NCI-H524 (cell line): ENCODE measurements around the gene PGAP6.
"Not testable (repeated sequence)": the region's sequence is repeated elsewhere in the genome, so short reads cannot be mapped to it uniquely, and the experiment has no call there.

Experiments used
- DNase-seq, 2 experiments: peaks; one replicate each; lab custom pipeline; 2025; lab: John Stamatoyannopoulos, UW

Gene PGAP6

DNA sequence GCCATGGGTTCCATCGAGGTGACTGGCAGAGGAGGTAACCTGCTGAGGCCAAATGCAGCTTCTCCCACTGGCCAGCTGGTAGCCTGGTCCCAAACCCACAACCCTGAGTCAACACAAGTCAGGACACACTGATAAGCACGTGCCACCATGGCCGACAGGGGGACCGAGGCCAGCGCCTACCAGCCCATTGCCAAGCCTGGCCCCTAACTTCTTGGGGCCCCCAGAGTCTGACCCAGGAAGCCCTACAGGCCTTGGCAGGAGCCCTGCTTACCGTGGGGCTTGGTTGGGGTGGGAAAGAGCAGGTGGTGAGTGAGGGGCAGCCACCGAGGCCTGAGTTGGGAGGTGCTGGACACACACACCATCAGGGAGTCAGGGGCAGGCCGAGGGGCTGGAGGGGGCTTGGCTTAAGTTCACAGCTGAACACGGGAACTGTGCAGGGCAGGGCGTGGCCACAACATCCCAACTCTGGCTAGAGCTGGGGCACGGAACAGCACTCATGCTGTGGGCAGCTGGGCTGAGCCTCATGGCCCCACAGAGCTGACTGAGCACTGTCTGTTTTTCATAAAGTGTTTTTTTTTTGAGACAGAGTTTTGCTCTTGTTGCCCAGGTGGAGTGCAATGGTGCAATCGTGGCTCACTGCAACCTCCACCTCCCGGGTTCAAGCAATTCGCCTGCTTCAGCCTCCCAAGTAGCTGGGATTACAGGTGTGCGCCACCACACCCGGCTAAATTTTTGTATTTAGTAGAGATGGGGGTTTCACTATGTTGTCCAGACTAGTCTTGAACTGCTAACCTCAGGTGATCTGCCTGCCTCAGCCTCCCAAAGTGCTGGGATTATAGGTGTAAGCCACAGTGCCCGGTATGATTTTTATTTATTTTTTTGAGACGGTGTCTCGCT lies 16.9 kb downstream of the PGAP6 start:
- no peak for DNase-seq

DNA sequence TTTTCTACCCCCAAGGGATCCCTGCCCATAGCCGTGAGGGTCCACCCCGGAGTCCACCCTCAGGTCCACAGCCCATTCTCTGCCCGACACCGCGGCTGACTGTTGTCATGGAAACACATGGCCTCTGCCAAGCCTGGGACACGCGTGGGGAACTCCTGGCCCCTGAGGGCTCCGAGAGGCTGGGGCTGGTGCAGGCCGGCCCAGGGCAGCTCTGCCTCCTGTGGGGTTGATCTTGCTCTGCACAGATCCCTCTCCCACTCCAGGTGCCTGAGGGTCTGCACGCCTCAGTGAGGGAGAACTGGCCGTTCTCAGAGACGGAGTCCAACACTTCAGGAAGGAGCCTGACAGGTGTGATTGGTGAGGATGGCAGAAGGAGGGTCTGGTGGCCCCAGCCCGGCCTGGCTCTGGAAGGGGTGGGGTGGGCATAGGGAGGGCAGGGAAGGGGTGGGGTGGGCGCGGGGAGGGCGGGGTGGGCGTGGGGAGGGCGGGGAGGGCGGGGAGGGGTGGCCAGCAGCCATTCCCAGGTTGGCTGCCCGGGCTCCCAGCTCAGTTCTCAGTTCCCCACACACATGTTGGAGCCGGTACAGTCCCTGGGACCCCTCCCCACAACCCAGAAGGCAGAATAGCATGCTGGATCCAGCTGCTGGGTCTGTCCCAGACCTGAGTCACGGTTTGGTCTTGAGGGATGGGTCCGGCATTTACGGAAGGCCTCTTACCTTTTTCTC lies 17.9 kb downstream of the PGAP6 start:
- DNase-seq = no peak

DNA sequence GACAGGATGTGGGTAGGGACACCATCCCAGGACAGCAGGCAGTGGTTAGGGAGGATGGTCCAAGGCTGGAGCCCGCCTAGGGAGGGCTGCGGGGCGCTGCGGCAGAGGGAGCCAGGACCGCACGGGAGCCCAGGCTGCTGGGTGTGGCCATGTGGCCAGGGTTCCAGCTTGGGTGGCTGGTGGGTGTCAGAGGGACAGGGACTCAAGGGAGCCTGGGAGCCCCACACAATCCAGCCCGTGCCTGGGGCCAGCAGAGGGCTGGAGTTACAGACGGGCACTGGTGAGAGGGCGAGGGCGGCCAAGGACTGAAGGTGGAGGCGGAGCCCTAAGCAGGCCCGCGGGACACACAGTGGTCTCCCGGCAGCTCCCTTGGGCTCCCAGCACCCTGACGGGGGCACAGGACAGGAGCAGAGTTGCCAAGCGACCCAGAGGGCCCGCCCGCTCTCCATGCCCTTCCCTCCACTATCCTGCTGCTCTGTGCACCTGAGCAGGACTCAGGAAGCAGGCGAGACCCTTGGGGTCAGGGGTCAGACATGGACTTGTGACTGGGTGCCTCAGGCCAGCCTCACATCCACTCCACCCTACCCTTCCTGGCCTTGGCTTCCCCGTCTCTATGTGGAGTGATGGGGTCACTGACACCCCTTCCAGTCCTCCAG lies 18.5 kb downstream of the PGAP6 start:
- no peak for DNase-seq

DNA sequence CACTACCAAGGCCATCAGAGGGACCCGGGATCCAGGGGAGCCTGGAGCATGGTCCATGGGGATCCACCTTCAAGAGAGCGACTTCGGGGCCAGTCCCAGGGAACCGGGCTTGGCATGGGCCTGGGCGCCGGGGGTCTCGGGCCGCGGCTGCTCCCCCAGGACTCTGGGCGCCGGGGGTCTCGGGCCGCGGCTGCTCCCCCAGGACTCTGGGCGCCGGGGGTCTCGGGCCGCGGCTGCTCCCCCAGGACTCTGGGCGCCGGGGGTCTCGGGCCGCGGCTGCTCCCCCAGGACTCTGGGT lies 19.1 kb downstream of the PGAP6 start:
- not testable (repeated sequence) for DNase-seq

DNA sequence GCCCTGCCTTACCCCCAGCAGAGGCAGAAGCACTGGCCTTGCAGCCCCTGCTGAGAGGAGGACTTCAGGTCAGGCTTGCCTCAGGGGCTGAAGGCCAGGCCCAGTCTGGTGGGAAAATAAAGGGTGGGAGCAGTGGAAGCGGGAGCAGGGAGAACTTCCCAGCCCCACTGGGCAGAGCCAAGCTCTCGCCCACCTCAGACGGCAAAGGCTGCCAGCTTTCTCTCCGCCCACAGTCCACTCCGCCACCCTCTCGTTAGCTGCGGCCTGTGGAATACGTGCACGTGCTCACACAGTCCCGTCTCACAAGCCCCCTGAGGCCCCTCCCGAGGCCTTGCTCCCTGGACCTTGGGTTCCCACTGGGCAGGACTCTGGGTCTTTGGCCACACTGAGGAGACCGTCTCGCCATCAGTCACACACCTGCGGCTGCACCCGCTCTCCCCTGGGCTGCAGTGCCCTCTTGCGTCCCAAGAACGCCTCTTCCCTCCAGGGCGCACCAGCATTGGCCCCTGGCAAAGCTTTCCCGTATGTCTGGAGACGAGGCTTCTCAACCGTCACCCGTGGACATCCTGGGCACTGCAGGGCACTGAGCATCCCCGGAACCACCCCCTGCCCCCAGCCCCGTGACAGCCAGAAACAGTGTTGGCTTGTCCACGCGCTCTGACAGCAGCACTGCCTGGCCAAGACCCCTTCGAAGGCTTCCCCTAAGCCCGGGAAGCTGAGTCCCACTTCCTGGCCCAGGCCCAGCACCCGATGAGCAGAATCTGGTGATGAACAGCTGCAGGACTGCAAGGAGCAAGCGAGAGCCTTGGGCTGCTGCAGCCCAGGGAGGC lies 19.7 kb downstream of the PGAP6 start:
- DNase-seq = peak; percentile 81 to 89

DNA sequence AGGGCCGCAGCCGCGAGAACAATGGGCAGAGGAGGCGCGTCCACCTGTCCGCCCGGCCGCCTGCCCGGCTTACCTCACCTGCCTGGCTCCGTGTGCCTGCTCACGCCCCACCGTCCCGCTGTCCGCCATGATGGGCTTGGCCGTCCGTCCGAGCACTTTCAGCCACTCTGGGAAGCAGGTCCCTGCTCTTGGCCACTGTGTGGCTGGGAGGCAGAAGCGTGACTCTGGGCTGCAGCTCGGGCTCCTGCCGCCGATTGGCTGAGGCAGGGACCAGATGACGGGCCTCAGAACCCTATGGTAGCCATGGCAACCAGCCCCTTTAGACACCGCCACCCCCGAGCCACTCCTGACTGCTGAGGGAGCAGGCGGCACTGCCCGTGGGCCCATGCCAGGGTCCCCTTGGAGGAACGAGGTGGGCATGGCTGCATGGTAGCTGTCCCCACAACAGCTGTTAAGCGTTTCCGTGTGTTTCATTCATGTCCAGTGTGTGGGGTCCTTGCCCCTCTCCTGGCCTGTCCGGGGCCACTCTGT lies 20.4 kb downstream of the PGAP6 start:
- peak; percentile 66 to 77 for DNase-seq

DNA sequence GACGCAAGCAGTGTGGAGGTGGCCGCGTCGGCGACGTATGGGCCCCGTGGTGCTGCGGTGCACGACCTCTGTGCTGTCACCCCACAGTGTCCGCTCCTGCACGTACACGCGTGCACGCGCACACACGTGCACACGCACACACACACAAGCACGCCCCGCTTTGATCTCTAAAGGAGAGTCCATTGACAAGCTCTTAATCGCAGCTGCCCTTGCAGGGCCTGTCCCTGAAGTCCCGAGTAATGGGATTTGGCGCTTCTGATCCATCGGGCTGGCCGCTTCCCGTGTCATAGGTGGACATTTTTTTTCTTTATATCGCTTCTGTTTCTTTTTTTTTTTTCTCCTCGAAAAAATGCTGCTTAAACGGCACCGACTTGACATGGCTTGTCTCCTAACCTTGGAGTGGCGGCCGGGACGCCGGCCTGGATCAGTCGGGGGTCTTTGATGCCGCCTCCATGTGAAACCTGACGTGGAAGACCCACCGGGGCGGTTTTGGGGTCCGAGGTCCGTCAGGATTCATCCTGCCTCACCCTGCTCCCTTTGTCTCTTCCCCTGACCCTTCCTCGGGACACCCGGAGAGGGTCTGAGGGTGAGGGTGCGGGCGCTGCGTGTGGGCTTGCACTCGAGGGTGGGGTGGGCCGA lies 21.0 kb downstream of the PGAP6 start:
- no peak for DNase-seq

DNA sequence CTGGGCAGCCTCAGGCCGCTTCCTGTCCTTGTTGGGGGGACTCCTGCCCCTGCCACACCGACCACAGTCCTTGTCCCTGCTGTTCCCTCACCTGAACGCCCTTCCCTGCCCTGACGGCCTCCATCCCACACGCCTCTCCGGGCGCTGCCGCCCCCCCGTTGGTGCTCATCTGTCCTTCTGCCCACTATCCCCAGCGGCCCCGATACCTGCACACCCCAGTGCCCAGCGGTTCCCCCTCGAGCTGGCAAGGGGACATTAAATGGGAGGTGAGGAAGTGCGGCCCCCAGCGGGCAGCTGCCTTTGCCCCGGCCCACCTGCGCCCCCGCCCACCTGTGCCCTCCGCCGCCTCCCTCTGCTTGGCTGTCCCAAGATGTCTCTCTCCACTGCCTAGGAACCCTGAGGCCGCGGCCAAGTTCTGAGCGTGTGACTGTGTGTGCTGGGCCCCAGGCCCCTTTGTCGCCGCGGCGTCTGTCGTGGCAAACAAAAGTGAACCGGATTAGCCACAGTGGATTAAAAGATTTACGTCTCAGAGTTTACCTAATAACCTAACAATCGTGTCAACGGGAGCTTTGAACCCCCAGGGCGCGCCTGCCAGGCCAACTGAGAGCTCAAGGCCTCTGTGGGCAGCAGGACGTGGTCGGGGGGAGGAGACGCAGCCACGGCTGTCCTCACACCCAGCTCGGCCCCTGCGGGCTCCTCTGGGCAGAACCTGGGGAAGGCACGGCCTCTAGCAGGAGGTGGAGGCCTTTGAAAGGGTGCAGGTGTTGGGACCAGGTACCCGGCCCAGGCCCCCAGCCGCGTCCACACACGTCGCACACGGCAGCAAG lies 21.7 kb downstream of the PGAP6 start:
- no peak for DNase-seq

DNA sequence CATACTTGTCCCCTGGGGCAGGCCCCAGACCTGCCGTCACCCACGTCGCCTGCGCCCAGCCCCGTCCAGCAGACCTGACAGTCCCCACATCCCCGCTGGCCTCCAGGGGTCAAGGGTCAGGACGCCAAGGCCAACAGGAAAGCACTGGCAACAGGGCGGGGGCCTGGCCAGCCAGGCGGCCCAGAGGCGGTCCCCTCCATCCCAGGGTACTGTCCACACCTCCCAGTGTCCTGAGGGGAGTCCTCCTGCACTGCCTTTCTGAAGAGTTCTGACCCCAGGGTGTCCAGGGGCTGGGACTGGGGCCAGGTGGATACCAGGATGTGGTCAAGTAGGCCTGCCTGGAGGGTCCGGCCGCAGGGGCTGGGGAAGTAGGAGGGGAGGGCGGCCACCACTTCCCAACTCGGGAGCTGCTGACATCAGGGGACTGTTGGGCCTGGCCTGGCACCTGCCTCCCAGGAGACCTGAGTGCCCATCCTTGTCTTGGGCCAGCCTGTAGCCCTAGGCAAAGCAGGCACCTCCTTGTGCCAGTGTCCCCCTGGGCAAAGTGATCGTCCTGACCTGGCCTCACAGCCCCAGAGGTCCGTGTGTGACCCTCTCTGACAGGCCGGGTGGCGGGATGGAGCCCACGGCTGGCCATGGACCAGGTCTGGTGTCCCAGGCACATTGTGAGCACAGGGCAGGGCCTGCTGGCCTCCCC lies 22.6 kb downstream of the PGAP6 start:
- no peak for DNase-seq

DNA sequence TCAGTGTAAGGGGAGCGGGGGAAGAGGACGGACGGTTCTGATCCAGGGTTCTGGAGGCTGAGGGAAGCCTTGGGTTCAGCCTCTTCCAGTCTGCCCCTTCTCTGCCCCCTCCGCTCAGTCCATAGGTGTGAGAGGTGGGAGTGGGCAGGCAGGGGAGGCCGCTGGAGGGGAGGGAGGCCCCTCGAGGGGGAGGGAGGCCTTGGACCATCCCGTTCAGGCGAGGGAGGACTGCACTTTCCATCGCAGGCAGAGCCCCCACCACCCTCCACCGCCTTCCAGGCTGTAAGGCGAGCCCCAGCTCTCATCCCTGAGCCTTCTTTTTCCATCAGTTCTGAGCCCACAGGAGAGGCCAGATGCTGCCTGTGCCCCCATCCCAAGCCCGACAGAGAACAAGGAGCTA lies 25.0 kb downstream of the PGAP6 start:
- no peak for DNase-seq

DNA sequence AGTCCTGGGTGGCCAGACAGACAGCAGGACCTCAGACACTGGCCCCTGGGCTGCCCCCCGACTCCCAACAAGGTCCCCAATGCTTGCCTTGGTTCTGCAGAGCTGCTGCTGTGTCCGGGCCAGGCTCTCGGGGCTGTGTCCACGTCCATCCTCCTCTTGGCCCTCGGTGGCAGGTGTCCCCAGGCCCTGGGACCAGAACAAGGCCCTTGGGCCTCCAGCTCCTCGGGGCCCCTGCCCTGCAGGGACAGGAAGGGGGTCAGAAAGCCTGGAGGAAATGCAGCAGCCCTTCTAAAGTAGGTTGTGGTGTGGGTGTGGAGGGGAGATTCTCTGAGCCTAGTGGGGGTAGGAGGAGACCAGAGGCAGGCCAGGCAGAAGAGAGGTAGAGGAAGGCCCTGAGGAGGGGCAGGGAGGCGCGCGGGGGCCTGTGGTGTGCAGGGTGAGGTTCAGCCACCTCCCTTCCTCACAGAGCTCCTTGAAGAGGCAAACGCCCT lies 26.8 kb downstream of the PGAP6 start:
- no peak for DNase-seq

DNA sequence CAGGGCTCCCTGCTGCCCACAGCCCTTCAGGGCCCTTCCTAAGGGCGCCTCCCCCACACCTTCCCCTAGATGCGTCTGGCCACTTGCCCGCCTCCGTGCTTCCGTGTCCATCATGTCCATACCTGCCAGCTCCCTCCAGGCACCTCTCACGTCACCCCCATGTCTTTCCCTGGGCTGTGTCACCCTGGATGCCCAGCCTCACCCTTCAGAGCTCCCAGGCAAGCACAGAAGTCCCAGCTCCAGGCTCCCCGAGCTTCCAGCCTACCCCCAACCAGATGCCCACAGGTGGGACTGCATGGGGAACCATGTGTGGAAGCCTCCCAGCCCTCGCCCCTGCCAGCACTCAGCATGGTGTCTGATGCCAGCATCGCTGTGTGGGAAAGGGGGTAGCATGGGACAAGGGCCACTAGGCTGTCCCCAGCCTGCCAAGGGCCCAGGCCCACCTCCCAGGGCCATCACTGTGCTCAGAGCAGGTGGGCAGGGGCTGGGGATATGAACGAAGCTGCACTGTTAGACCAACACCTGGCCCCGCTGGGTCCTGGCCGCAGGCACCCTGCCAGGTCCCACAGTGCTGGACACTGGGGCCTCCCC lies 27.4 kb downstream of the PGAP6 start:
- no peak for DNase-seq

DNA sequence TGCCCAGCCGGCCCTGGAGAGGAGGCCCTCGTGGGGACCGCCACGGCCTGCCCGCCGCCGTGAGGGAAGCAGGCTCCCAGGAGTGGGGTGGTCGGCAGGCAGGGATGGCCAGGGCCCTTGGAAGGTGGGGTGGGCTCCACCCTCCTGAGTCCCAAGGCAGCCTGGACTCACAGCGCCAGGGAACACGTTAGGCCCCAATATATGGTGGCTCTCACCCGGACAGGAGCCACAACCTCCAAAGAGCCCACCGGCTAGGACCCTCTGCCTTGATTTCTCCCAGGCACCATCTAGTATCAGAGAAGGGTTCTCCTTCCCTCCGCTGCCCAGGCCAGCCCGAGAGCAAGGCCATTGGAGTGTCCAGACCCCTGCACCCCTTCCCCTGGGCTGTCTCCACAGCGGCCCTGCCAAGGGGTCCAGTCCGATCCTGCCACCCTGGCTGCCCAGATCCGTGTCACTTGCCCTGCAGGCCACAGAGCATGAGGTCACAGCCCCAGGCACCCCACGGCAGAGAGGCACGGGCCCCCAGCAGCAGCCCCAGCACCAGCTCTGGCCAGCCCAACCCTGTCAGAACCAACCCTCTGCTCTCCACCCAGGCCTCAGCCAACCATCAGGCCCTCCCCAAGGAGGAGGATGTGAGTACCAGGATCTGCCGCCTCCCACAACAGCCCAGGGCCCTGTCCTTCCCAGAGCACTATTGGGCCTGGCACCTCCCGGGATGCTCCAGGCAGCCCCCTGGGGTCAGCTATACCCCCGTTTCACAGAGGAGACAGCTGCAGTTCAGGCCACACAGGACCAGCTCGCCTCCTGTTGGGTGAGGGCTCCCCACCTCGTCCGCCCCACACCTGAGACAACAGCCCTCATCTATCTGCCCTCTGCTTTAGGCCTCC lies 28.1 kb downstream of the PGAP6 start:
- DNase-seq = peak in 1 of 2 experiments; percentile 34

DNA sequence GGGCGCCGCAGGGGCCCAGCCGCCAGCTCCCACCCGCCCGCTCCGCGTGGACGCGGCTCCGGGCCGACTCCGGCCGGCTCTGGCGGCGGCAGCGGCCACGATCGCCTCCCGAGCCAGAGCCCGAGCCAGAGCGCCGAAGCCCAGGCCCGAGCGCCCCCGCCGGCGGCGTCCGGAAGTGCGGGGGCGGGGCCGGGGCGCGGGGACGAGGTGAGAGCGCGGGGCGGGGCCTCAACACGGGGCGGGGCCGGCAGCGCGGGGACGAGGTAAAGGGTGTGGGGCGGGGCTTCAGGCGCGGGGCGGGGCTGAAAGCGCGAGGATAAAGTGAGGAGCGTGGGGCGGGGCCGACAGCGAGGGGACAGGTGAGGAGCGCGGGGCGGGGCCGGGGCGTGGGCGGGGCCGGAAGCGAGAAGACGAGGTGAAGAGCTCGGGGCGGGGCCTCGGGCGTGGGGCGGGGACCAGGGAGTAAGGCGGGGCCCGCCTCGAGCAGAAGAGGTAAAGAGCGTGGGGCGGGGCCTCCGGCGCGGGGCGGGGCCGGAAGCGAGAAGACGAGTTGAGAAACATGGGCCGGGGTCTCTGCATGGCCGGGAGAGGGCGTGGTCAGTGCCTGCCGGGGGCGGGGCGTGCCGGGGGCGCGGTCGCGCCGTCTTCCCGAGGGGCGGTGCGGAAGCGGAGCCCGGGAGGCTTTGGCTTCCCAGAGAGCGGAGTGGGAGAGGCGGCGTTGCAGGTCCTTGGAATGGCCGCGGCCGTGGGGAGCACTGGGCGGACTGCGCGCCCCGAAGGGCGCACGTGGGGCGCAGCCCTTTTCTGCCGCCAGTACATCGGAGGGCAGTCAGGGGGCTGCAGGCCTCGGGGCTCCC lies 29.0 kb downstream of the PGAP6 start, which contains the start of gene AXIN1:
AXIN1 (minus strand) TSS at position 177 of the 857 bp plus-strand sequence. CDS start 5,698 bp downstream, outside the sequence.
- DNase-seq = peak; percentile 97 to 98

DNA sequence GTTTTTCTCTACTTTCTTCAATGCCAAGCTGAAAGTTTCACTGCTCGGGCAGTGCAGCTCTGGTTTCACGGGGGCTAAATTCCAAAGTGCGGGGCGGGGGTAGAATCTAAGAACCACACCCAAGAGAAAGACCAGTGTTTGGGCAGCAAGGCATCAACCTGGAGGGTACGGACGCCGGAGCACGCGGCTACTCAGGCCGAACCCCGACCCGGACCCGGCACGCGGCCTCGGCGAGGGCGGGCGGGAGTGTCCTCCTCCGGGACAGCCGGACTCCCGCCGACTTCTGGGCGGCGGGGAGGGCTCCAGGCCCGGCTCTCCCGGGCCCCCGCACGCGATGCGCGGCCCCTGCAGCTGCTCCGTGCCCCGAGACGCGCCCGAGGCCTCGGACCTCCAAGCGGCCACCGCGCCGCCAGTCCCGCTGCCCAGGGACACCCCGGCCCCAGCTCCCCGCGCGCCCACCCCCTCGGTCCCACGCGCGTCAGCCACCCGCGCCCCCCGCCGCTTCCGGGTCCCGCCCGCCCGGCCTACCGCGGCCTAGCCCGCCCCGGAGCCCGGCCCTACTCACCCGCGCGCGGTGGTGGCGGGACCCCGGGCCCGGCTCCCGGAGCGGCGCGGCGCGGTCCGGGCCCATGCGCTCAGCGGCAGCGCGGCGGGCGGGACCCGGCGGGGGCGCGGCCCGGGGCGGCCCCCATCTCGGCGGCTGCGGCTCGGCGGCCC lies 29.8 kb downstream of the PGAP6 start:
- DNase-seq = peak in 1 of 2 experiments; percentile 41

DNA sequence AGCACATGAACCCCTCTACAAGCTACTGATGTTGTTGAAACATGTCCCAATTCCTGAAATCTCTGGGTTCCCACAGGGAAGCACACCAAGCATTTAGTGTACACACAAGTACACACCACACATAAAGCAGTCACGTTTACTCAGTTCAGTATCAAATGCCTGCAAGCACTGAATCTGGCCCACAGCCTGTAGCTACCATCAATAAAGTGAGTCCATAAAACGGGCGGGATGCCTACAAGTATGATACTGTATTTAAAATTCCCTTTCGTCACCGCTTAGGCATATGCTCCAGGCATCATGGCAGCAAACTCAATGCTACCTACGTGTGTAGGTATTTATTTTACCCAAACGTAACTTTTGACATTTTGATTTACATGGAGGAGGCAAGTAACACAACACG lies 31.6 kb downstream of the PGAP6 start:
- DNase-seq = no peak
